Smooth muscle cell (in vitro differentiated cells): Measurements from ENCODE around the gene WNT3. TPM values are rescaled to one million over a fixed set of nuclear protein-coding genes. Genes with fewer than 3 reads are reported as not detected.

Experiments
- DNase-seq: peaks from one replicate; lab custom pipeline; 2025; ENCODE audit not compliant: unreplicated experiment; lab: John Stamatoyannopoulos, UW
- H2AFZ ChIP-seq: fragments of 200-600 bp; sonication (generic); 2 replicates; pipeline ENCODE4 v1.6.0; 2016; ENCODE audit warnings: antibody characterized with exemption, low read depth, mild to moderate bottlenecking
- H3F3A ChIP-seq: fragments of 200-600 bp; sonication (generic); 2 replicates; pipeline ENCODE4 v1.6.0; 2017; ENCODE audit warnings: antibody characterized with exemption, low read depth
- H3K27ac ChIP-seq: fragments of 200-600 bp; sonication (generic); 2 replicates; pipeline ENCODE4 v1.5.1; 2016; ENCODE audit warnings: low read depth, mild to moderate bottlenecking
- H3K27me3 ChIP-seq: fragments of 200-600 bp; sonication (generic); 2 replicates; pipeline ENCODE4 v1.6.1; 2016; ENCODE audit warnings: low read depth, mild to moderate bottlenecking
- H3K36me3 ChIP-seq: fragments of 200-600 bp; sonication (generic); 2 replicates; pipeline ENCODE4 v1.5.1; 2016; ENCODE audit warnings: low read depth
- H3K4me1 ChIP-seq: fragments of 200-600 bp; sonication (generic); 2 replicates; pipeline ENCODE4 v1.5.1; 2016; ENCODE audit warnings: low read depth
- H3K4me2 ChIP-seq: fragments of 200-600 bp; sonication (generic); 2 replicates; pipeline ENCODE4 v1.6.0; 2016; ENCODE audit warnings: mild to moderate bottlenecking
- H3K4me3 ChIP-seq: fragments of 200-600 bp; sonication (generic); 2 replicates; pipeline ENCODE4 v1.5.1; 2016; ENCODE audit warnings: mild to moderate bottlenecking
- H3K79me2 ChIP-seq: fragments of 200-600 bp; sonication (generic); 2 replicates; pipeline ENCODE4 v1.6.0; 2016; ENCODE audit warnings: low read depth, mild to moderate bottlenecking
- H3K9ac ChIP-seq: fragments of 200-600 bp; sonication (generic); 2 replicates; pipeline ENCODE4 v1.6.0; 2016; ENCODE audit warnings: low read depth
- H3K9me3 ChIP-seq: fragments of 200-600 bp; sonication (generic); replicated peaks from 2 replicates; pipeline ENCODE4 v1.5.1; 2016; ENCODE audit warnings: low read depth
- H4K20me1 ChIP-seq: fragments of 200-600 bp; sonication (generic); 2 replicates; pipeline ENCODE4 v1.6.0; 2016; ENCODE audit warnings: low read depth
- CTCF ChIP-seq: fragments of 200-600 bp; sonication (generic); IDR thresholded peaks from 2 replicates; pipeline ENCODE4 v1.5.1; 2017; ENCODE audit warnings: borderline replicate concordance, mild to moderate bottlenecking, antibody characterized with exemption; ENCODE audit not compliant: insufficient read depth, poor library complexity, severe bottlenecking
- WGBS: methylation state at CpG from one replicate; pipeline ENCODE4 v1.1.7; 2016; ENCODE audit warnings: low lambda C conversion rate; 5-methylcytosine and 5-hydroxymethylcytosine counted together
- polyA plus RNA-seq: library from polyadenylated mRNA; unstranded; fragments of >200 nt; fragmentation: Nextera tagmentation; extraction: Ambion mirVana; gene quantifications from 2 replicates; pipeline ENCODE4 v1.2.1, GENCODE V29; 2016
- total RNA-seq: library from RNA; depleted of rRNA; stranded (reverse); fragments of >200 nt; gene quantifications from 2 replicates; pipeline ENCODE4 v1.2.3, GENCODE V29; 2014

Gene WNT3
- total and polyA plus RNA-seq, 2 experiments from 2014 or later, result 2.9 to 6.2 TPM

DNA sequence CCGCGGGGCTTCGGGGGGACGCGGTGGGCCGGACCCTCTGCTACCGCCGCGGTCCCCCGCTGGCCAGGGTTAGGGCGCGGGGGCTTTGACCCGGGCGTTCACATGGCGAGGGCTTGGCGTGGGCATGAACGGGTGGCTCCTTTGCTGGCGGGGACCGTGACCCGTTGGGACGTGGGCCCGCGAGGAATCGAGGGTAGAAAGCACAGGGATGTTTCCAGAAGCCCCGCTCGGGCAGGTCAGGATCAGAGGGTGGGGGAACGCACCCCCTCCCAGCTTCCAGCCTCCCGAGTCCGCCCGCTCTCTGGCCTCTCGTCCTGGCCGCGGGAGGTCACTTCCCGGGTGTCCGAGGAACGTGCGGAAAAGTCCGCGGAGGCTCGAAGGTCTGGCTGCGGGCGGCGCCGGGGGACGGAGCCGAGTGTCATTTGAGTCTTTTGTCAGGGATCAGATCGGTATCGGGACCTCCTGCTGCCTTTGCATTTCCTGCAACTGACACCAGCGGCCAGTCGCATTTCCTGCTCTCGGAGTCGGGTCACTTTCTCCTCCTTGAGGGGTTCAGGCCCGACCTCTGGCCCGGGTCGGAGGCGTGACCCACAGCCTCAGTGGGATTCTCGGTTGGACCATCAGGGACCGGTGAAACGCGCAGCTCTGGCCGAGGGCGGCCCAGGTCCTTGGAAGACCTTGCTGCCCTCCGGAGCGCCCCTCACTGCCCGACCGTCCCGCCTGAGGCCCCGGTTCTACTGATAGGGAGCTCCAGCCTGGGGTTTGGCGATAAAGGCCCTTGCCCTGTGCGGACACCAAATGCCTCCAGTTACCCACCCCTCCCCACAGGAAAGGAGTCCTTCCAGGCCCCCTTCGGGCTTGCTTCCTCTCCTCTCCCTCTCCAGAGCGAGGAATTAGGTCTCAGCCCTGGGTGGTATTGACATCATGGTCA lies 702 bp upstream of the WNT3 start:
- Histone ChIP-seq H3K9ac (no peak overlapping the region), H3K4me3 (peak overlapping the region; percentile 53), H3K27me3 (peaks cover 67% of the 10 kb centered on the region), H3K9me3 (no peaks in the 10 kb centered on the region), H2AFZ (peak overlapping the region; percentile 12), H3K79me2 (no peaks in the 10 kb centered on the region), H3K27ac (no peak overlapping the region), H3K36me3 (no peaks in the 10 kb centered on the region), H3F3A (no peaks in the 10 kb centered on the region), H3K4me1 (peaks cover 17% of the 10 kb centered on the region), H4K20me1 (no peaks in the 10 kb centered on the region), H3K4me2 (peak overlapping the region; percentile 96)
- TF ChIP-seq CTCF, result no peak
- WGBS, result 4% methylated on average over 71 of the region's 72 CpGs
- no peak for DNase-seq

- 8% methylated on average over 5 of the region's 5 CpGs for WGBS
- H3K36me3 ChIP-seq, result no peaks in the 10 kb centered on the region
- TF ChIP-seq CTCF, result no peak
- H3K4me1 ChIP-seq, result peaks cover 17% of the 10 kb centered on the region
- no peaks in the 10 kb centered on the region for H4K20me1 ChIP-seq
- peak overlapping the region; percentile 53 for H3K4me3 ChIP-seq
- no peak overlapping the region for H3K27ac ChIP-seq
- H3K27me3 ChIP-seq, result peaks cover 67% of the 10 kb centered on the region
- no peak overlapping the region for H3K9ac ChIP-seq
- no peaks in the 10 kb centered on the region for H3F3A ChIP-seq
- no peaks in the 10 kb centered on the region for H3K79me2 ChIP-seq
- no peaks in the 10 kb centered on the region for H3K9me3 ChIP-seq
- no peak for DNase-seq
- no peak overlapping the region for H2AFZ ChIP-seq
- peak overlapping the region; percentile 96 for H3K4me2 ChIP-seq
These were observed 637 bp downstream of the WNT3 start for GRCh38 chr17:46817901-46818209.

DNA sequence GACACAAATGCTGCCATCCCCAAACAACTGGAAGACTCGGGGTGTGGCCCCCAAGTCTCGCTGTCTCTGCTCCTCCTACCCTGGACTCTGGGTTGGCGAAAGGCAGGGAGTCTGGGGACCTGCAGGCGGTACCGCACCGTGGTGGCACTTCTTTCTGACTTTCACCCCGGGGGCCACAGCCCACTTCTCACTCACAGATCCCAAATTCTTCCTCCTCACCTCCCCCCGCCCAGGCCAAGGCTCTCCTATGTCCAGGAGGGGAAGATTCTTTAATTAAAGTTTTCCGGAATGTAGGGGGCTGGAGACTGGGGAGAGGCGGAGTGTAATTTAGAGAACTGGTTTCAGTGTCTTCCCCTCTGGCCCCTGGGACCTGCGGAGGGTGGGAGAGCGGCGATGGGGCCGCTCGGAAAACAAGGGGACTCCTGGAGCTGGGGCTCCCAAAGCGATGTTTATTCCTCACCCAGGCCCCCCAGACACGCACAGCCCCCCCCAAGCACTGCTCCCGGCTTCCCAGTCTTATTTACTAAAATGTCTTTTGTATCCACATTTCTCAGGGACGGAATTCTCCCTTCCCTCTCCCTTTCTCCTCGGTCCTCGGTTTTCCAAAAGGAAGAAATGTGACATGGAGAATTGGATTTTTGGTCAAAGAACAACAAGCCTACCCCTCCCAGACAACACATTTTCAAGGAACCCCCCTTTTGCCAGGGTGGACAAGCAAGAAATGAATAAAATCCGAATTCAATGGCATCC lies 1.2 kb downstream of the WNT3 start:
- 13% methylated on average over 22 of the region's 22 CpGs for WGBS
- H3K36me3 ChIP-seq, result no peaks in the 10 kb centered on the region
- H3K79me2 ChIP-seq, result no peaks in the 10 kb centered on the region
- H3F3A ChIP-seq, result no peaks in the 10 kb centered on the region
- peaks cover 62% of the 10 kb centered on the region for H3K27me3 ChIP-seq
- no peak overlapping the region for H3K9ac ChIP-seq
- H4K20me1 ChIP-seq, result no peaks in the 10 kb centered on the region
- no peak for DNase-seq
- H3K4me3 ChIP-seq, result peak overlapping the region; percentile 53
- no peak overlapping the region for H3K27ac ChIP-seq
- peaks cover 19% of the 10 kb centered on the region for H3K4me1 ChIP-seq
- no peaks in the 10 kb centered on the region for H3K9me3 ChIP-seq
- no peak for TF ChIP-seq CTCF
- peak overlapping the region; percentile 96 for H3K4me2 ChIP-seq
- H2AFZ ChIP-seq, result no peak overlapping the region
